IMR-90 (cell line): ENCODE data around the gene TMEM63B. TPM values are rescaled to one million over a fixed set of nuclear protein-coding genes. Genes with fewer than 3 reads are reported as not detected.
A peak's percentile ranks its signal among the peaks of the same experiment; 100 is the strongest.

Source experiments
- ATAC-seq: fragments of 200-7000 bp; cut with Tn5 transposase; 2 replicates; pipeline ENCODE4 v1.9.1; 2020; ENCODE audit warnings: low read depth, mild to moderate bottlenecking, moderate library complexity
- BruUV-seq: library from RNA; stranded (reverse); fragments of 400-500 nt; replicated peaks from 2 replicates; lab custom pipeline; 2021; lab: Mats Ljungman, UMichigan
- CTCF ChIA-PET: fragments of 300-600 bp; formaldehyde crosslinking; extraction: SDS; loops from one replicate; lab custom pipeline; 2021; ENCODE audit warnings: antibody characterized with exemption; lab: Yijun Ruan, JAX
- POLR2A ChIA-PET: fragments of 300-600 bp; sonication (Branson Sonifier 250); formaldehyde crosslinking; loops from one replicate; lab custom pipeline; 2022; ENCODE audit warnings: antibody characterized with exemption; ENCODE audit not compliant: unreplicated experiment; lab: Charles Lee
- DNase-seq: peaks from one replicate; pipeline ENCODE4 v3.0.0; 2013
- H2AFZ ChIP-seq: replicated peaks from 2 replicates; pipeline ENCODE3; 2013; ENCODE audit warnings: low read length, mild to moderate bottlenecking; ENCODE audit not compliant: poor library complexity
- H2AK5ac ChIP-seq: 2 replicates; pipeline ENCODE4 v1.6.1; 2013; ENCODE audit warnings: low read depth, low read length, inconsistent platforms
- H2AK9ac ChIP-seq: replicated peaks from 2 replicates; pipeline ENCODE3; 2013; ENCODE audit warnings: mild to moderate bottlenecking, low read depth, low read length, moderate library complexity; ENCODE audit not compliant: poor library complexity
- H2BK120ac ChIP-seq: 2 replicates; pipeline ENCODE4 v1.6.1; 2013; ENCODE audit warnings: low read depth, low read length, inconsistent platforms
- H2BK15ac ChIP-seq: 3 replicates; pipeline ENCODE4 v1.6.1; 2013; ENCODE audit warnings: low read depth, low read length, inconsistent platforms
- H2BK20ac ChIP-seq: 2 replicates; pipeline ENCODE4 v1.6.1; 2013; ENCODE audit warnings: low read depth, mild to moderate bottlenecking, inconsistent platforms, low read length, moderate library complexity
- H2BK5ac ChIP-seq: 2 replicates; pipeline ENCODE4 v1.6.1; 2013; ENCODE audit warnings: mild to moderate bottlenecking, low read depth, low read length, inconsistent platforms; ENCODE audit not compliant: poor library complexity, severe bottlenecking
- H3K14ac ChIP-seq: replicated peaks from 2 replicates; pipeline ENCODE4 v1.6.1; 2013; ENCODE audit warnings: low read depth, low read length, inconsistent platforms
- H3K18ac ChIP-seq: 2 replicates; pipeline ENCODE4 v1.6.1; 2013; ENCODE audit warnings: low read depth, low read length, control low read depth
- H3K23ac ChIP-seq: 2 replicates; pipeline ENCODE4 v1.6.1; 2013; ENCODE audit warnings: low read depth, low read length, inconsistent platforms
- H3K27ac ChIP-seq: 2 replicates; pipeline ENCODE4 v1.5.1; 2013; ENCODE audit warnings: mild to moderate bottlenecking, control low read depth, low read length; ENCODE audit not compliant: insufficient read depth
- H3K27me3 ChIP-seq: 2 replicates; pipeline ENCODE4 v1.6.1; 2013; ENCODE audit warnings: low read length; ENCODE audit not compliant: control insufficient read depth, insufficient read depth
- H3K36me3 ChIP-seq: 2 replicates; pipeline ENCODE4 v1.6.1; 2013; ENCODE audit warnings: low read length, mixed read lengths; ENCODE audit not compliant: control insufficient read depth, insufficient read depth
- H3K4ac ChIP-seq: 2 replicates; pipeline ENCODE4 v1.6.1; 2013; ENCODE audit warnings: low read depth, low read length, inconsistent platforms
- H3K4me1 ChIP-seq: 2 replicates; pipeline ENCODE4 v1.6.1; 2013; ENCODE audit warnings: low read length, mixed read lengths; ENCODE audit not compliant: control insufficient read depth, insufficient read depth
- H3K4me2 ChIP-seq: 2 replicates; pipeline ENCODE4 v1.6.1; 2013; ENCODE audit warnings: low read depth, mild to moderate bottlenecking, control low read depth, low read length, moderate library complexity
- H3K4me3 ChIP-seq: 2 replicates; pipeline ENCODE4 v1.5.1; 2013; ENCODE audit warnings: low read depth, mild to moderate bottlenecking, control low read depth, low read length, moderate library complexity; ENCODE audit not compliant: insufficient read depth
- H3K56ac ChIP-seq: 2 replicates; pipeline ENCODE4 v1.6.1; 2013; ENCODE audit warnings: low read length, inconsistent platforms; ENCODE audit not compliant: insufficient read depth; ENCODE audit errors: extremely low read depth
- H3K79me1 ChIP-seq, 2 experiments: 2 replicates each; pipeline ENCODE4 v1.6.1; 2013; ENCODE audit warnings: low read length in 2 of 2, inconsistent platforms in 1 of 2, low read depth in 1 of 2
- H3K9ac ChIP-seq: 2 replicates; pipeline ENCODE4 v1.6.1; 2013; ENCODE audit warnings: low read depth, low read length, control low read depth
- H3K9me1 ChIP-seq: 2 replicates; pipeline ENCODE4 v1.6.1; 2013; ENCODE audit warnings: low read length, inconsistent platforms; ENCODE audit not compliant: insufficient read depth
- H3K9me3 ChIP-seq: 2 replicates; pipeline ENCODE4 v1.6.1; 2013; ENCODE audit warnings: low read length; ENCODE audit not compliant: control insufficient read depth, insufficient read depth
- H4K20me1 ChIP-seq: 2 replicates; pipeline ENCODE4 v1.6.1; 2013; ENCODE audit warnings: low read length, inconsistent platforms; ENCODE audit not compliant: insufficient read depth
- H4K5ac ChIP-seq: 2 replicates; pipeline ENCODE4 v1.6.1; 2013; ENCODE audit warnings: mild to moderate bottlenecking, low read depth, low read length, control low read depth
- H4K8ac ChIP-seq, 2 experiments: 2 replicates each; pipeline ENCODE4 v1.6.1; 2013; ENCODE audit warnings: low read depth in 2 of 2, low read length in 2 of 2, control low read depth in 1 of 2, inconsistent platforms in 1 of 2
- H4K91ac ChIP-seq: 2 replicates; pipeline ENCODE4 v1.6.1; 2013; ENCODE audit warnings: low read depth, low read length, inconsistent platforms; ENCODE audit not compliant: insufficient read depth
- BHLHE40 ChIP-seq: fragments of 150-350 bp; IDR thresholded peaks from 2 replicates; pipeline ENCODE4 v1.6.1; 2016; ENCODE audit warnings: mild to moderate bottlenecking, low read depth, low read length
- CHD1 ChIP-seq: IDR thresholded peaks from 2 replicates; pipeline ENCODE4 v1.6.1; 2012; ENCODE audit warnings: low read depth, low read length, improper control_type of control experiment
- FOS ChIP-seq: fragments of 150-350 bp; IDR thresholded peaks from 2 replicates; pipeline ENCODE4 v1.6.1; 2016; ENCODE audit warnings: low read depth, low read length
- MAFK ChIP-seq: IDR thresholded peaks from 2 replicates; pipeline ENCODE4 v1.6.1; 2012; ENCODE audit warnings: low read depth, low read length, improper control_type of control experiment
- MAZ ChIP-seq: IDR thresholded peaks from 2 replicates; pipeline ENCODE4 v1.6.1; 2012; ENCODE audit warnings: low read depth, mild to moderate bottlenecking, low read length, improper control_type of control experiment, moderate library complexity, borderline replicate concordance
- MXI1 ChIP-seq: IDR thresholded peaks from 2 replicates; pipeline ENCODE4 v1.6.1; 2012; ENCODE audit warnings: low read depth, mild to moderate bottlenecking, low read length, moderate library complexity, borderline replicate concordance
- NFE2L2 ChIP-seq: fragments of 150-350 bp; IDR thresholded peaks from 2 replicates; pipeline ENCODE4 v1.6.1; 2016; ENCODE audit warnings: low read depth, mild to moderate bottlenecking, low read length
- POLR2A ChIP-seq: IDR thresholded peaks from 2 replicates; pipeline ENCODE4 v1.6.1; 2012; ENCODE audit warnings: mild to moderate bottlenecking, low read depth, low read length
- RAD21 ChIP-seq: IDR thresholded peaks from 2 replicates; pipeline ENCODE4 v1.6.1; 2012; ENCODE audit warnings: low read length, improper control_type of control experiment
- RCOR1 ChIP-seq: IDR thresholded peaks from 2 replicates; pipeline ENCODE4 v1.6.1; 2012; ENCODE audit warnings: mild to moderate bottlenecking, low read length, improper control_type of control experiment; ENCODE audit not compliant: insufficient replicate concordance
- SMC3 ChIP-seq: fragments of 150-350 bp; IDR thresholded peaks from 2 replicates; pipeline ENCODE4 v1.6.1; 2016; ENCODE audit warnings: low read depth, mild to moderate bottlenecking, antibody characterized with exemption, low read length, moderate library complexity
- WGBS, 2 experiments: methylation state at CpG; one replicate each; pipeline versions ENCODE4 v1.1.5 to v1.1.7; 2013; ENCODE audit warnings: missing lambda C conversion rate in 2 of 2; ENCODE audit not compliant: insufficient read length in 1 of 2; ENCODE audit errors: extremely low coverage in 2 of 2; 5-methylcytosine and 5-hydroxymethylcytosine counted together
- dilution Hi-C: fragments of 300-500 bp; cut with HindIII; formaldehyde crosslinking; loops from one replicate; pipeline ENCODE4 v1.14.3; 2018; ENCODE audit warnings: low sequenced_read_pairs; ENCODE audit not compliant: unreplicated experiment
- in situ Hi-C: fragments of 300-500 bp; cut with MboI; formaldehyde crosslinking; loops from 3 replicates; pipeline ENCODE4 v1.14.3; 2019; ENCODE audit warnings: low sequenced_read_pairs, inconsistent platforms, mixed read lengths
- intact Hi-C: fragments of 100-400 bp; cut with micrococcal nuclease; formaldehyde crosslinking; loops from 2 replicates; pipeline ENCODE4 v1.10.0; 2022
- polyA plus RNA-seq, 3 experiments: library from polyadenylated mRNA; depleted of rRNA; stranded (reverse); fragments of >200 nt; gene quantifications; 2 replicates each; pipeline ENCODE4 v1.2.3, GENCODE V29; 2012; ENCODE audit warnings: low replicate concordance in 1 of 3
- total RNA-seq: library from RNA; depleted of rRNA; stranded (reverse); fragments of >200 nt; gene quantifications from 2 replicates; pipeline ENCODE4 v1.2.3, GENCODE V29; 2012
- TF ChIP-seq, protein P1 (sequence below): fragments of 150-350 bp; IDR thresholded peaks from 2 replicates; pipeline ENCODE4 v1.6.1; 2017; ENCODE audit warnings: mild to moderate bottlenecking, antibody characterized with exemption, low read length, low read depth
- TF ChIP-seq, protein P2 (sequence below): fragments of 150-350 bp; IDR thresholded peaks from 2 replicates; pipeline ENCODE4 v1.6.1; 2016; ENCODE audit warnings: low read depth, mild to moderate bottlenecking, low read length, moderate library complexity, borderline replicate concordance
- TF ChIP-seq, protein P3 (sequence below): conservative IDR thresholded peaks from 2 replicates; pipeline ENCODE4 v1.5.1; 2012; ENCODE audit warnings: mild to moderate bottlenecking, low read depth, low read length, improper control_type of control experiment

Gene TMEM63B
- total and polyA plus RNA-seq, 2 of the 4 experiments (the other 2 are of a cell fraction), result 12.2 to 42.6 TPM

DNA sequence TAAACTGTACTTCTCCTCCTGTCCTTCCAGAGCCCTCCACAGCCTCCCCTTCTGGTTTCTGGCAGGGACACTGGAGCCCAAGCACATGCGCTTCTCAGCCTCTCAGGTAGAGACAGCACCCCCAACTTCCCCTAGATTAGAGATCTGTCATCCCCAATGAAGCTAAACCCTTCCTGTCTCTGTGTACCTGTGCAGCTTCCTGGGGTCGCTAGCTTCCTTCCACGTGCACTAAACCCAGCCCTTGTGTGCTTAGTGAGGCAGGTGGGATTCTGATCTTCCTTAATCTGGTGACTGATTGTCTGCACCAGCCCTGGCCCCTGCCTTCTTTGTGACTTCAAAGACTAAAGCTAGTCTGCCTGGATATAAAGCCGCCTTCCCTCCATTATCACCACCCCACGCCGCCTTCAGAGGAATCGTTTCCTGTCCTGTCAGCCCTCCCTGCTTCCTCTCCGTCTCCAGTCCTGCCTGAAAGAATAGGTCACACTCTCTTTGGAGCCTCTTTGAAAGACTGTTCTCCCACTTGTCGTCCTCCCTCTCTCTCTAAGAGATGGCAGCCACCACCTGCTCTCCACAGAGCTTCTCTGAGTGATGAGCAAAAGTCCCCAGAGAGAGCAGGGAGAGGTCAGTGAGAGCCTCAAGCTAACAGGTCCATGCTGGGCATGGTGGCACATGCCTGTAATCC is 58.7 kb downstream of the TMEM63B start:
- H3K4ac ChIP-seq, result no peak overlapping the region
- H2AFZ ChIP-seq, result peak overlapping the region; percentile 67
- no TSS peak for BruUV-seq
- H3K9ac ChIP-seq, result no peak overlapping the region
- no peaks in the 10 kb centered on the region for H3K4me1 ChIP-seq
- no CpG with 5 or more reads among the region's 9 CpGs for WGBS, 2 experiments
- H3K27me3 ChIP-seq, result peaks cover 29% of the 10 kb centered on the region
- POLR2A ChIA-PET, result no interaction called here
- intact Hi-C loops, result no loop called here
- no peak overlapping the region for H3K56ac ChIP-seq
- H4K5ac ChIP-seq, result no peak overlapping the region
- H3K18ac ChIP-seq, result no peak overlapping the region
- no peak overlapping the region for H2BK120ac ChIP-seq
- no peak overlapping the region for H4K91ac ChIP-seq
- H2BK15ac ChIP-seq, result no peak overlapping the region
- no peak overlapping the region for H2BK20ac ChIP-seq
- no peaks in the 10 kb centered on the region for H3K79me1 ChIP-seq
- H3K36me3 ChIP-seq, result no peaks in the 10 kb centered on the region
- no peak for TF ChIP-seq RCOR1
- TF ChIP-seq BHLHE40, result no peak
- TF ChIP-seq FOS, result no peak
- TF ChIP-seq, protein P1, sequence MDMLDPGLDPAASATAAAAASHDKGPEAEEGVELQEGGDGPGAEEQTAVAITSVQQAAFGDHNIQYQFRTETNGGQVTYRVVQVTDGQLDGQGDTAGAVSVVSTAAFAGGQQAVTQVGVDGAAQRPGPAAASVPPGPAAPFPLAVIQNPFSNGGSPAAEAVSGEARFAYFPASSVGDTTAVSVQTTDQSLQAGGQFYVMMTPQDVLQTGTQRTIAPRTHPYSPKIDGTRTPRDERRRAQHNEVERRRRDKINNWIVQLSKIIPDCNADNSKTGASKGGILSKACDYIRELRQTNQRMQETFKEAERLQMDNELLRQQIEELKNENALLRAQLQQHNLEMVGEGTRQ, result no peak
- TF ChIP-seq POLR2A, result no peak
- TF ChIP-seq RAD21, result no peak
- no peak for TF ChIP-seq MXI1
- no peak for TF ChIP-seq MAZ
- TF ChIP-seq NFE2L2, result no peak
- TF ChIP-seq, protein P2, sequence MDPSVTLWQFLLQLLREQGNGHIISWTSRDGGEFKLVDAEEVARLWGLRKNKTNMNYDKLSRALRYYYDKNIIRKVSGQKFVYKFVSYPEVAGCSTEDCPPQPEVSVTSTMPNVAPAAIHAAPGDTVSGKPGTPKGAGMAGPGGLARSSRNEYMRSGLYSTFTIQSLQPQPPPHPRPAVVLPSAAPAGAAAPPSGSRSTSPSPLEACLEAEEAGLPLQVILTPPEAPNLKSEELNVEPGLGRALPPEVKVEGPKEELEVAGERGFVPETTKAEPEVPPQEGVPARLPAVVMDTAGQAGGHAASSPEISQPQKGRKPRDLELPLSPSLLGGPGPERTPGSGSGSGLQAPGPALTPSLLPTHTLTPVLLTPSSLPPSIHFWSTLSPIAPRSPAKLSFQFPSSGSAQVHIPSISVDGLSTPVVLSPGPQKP, result no peak
- TF ChIP-seq MAFK, result no peak
- no peak for TF ChIP-seq CHD1
- TF ChIP-seq SMC3, result no peak
- TF ChIP-seq, protein P3, sequence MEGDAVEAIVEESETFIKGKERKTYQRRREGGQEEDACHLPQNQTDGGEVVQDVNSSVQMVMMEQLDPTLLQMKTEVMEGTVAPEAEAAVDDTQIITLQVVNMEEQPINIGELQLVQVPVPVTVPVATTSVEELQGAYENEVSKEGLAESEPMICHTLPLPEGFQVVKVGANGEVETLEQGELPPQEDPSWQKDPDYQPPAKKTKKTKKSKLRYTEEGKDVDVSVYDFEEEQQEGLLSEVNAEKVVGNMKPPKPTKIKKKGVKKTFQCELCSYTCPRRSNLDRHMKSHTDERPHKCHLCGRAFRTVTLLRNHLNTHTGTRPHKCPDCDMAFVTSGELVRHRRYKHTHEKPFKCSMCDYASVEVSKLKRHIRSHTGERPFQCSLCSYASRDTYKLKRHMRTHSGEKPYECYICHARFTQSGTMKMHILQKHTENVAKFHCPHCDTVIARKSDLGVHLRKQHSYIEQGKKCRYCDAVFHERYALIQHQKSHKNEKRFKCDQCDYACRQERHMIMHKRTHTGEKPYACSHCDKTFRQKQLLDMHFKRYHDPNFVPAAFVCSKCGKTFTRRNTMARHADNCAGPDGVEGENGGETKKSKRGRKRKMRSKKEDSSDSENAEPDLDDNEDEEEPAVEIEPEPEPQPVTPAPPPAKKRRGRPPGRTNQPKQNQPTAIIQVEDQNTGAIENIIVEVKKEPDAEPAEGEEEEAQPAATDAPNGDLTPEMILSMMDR, result no peak
- H3K27ac ChIP-seq, result no peak overlapping the region
- dilution Hi-C loops, result no loop called here
- H3K9me1 ChIP-seq, result no peaks in the 10 kb centered on the region
- CTCF ChIA-PET, result interaction anchor here (0.6 kb wide), 2 partner anchors 9 to 30 kb away, joined by 3 to 9 read pairs; no protein-coding TSS in a partner anchor
- H2AK5ac ChIP-seq, result no peak overlapping the region
- H3K9me3 ChIP-seq, result no peaks in the 10 kb centered on the region
- H3K23ac ChIP-seq, result no peak overlapping the region
- no peak for DNase-seq
- no peak for ATAC-seq
- H4K8ac ChIP-seq, result no peak overlapping the region
- H4K20me1 ChIP-seq, result no peaks in the 10 kb centered on the region
- in situ Hi-C loops, result no loop called here
- H2AK9ac ChIP-seq, result no peak overlapping the region
- H3K4me2 ChIP-seq, result no peak overlapping the region
- H2BK5ac ChIP-seq, result no peak overlapping the region
- H3K14ac ChIP-seq, result no peak overlapping the region
- no peak overlapping the region for H3K4me3 ChIP-seq
